Measurements from ENCODE around the gene CLMN. TPM values are rescaled to one million over a fixed set of nuclear protein-coding genes. Genes with fewer than 3 reads are reported as not detected.
A peak's percentile ranks its signal among the peaks of the same experiment; 100 is the strongest.

The CLMN gene
- total and polyA plus RNA-seq, 2 of the 13 experiments (the other 11 are each of a cell fraction or from before 2014, with no cell fraction given): 15.1 to 16.7 TPM

- no peak for TF ChIP-seq ZBTB37 (CRISPR knock-in tag; IDR thresholded peaks at IDR 0.05)
- TF ChIP-seq ZNF512B (CRISPR knock-in tag; IDR thresholded peaks at IDR 0.05; ENCODE audit: borderline replicate concordance): no peak
- no peak for TF ChIP-seq FIP1L1 (IDR thresholded peaks at IDR 0.05; ENCODE audit: borderline replicate concordance, insufficient read depth, low read depth, low read length)
- TF ChIP-seq NFIB (CRISPR knock-in tag; IDR thresholded peaks at IDR 0.05; ENCODE audit: borderline replicate concordance): no peak
- TF ChIP-seq GATA4 (IDR thresholded peaks at IDR 0.05; ENCODE audit: borderline replicate concordance, low read depth): no peak
- no peak for TF ChIP-seq MBNL3 (CRISPR knock-in tag; conservative IDR thresholded peaks at IDR 0.05)
- TF ChIP-seq BCLAF1 (IDR thresholded peaks at IDR 0.05): no peak
- TF ChIP-seq ZNF691 (CRISPR knock-in tag; IDR thresholded peaks at IDR 0.05; ENCODE audit: borderline replicate concordance, low read depth): no peak
- TF ChIP-seq ZFP36L1 (CRISPR knock-in tag; IDR thresholded peaks at IDR 0.05): no peak
- TF ChIP-seq NFIC (IDR thresholded peaks at IDR 0.05; ENCODE audit: low read length): no peak
- TF ChIP-seq MLLT10 (CRISPR knock-in tag; IDR thresholded peaks at IDR 0.05): no peak
- TF ChIP-seq NR3C1 (CRISPR knock-in tag; IDR thresholded peaks at IDR 0.05): no peak
- no peak for TF ChIP-seq IRF1 (CRISPR knock-in tag; IDR thresholded peaks at IDR 0.05; ENCODE audit: low read depth)
- TF ChIP-seq NCOA1 (CRISPR knock-in tag; IDR thresholded peaks at IDR 0.05): no peak
- no peak for TF ChIP-seq SRF (IDR thresholded peaks at IDR 0.05; ENCODE audit: low read depth, low read length)
- TF ChIP-seq BHLHE40 (IDR thresholded peaks at IDR 0.05; ENCODE audit: low read length): peak; percentile 70
- no peak for TF ChIP-seq SMAD1 (CRISPR knock-in tag; IDR thresholded peaks at IDR 0.05; ENCODE audit: borderline replicate concordance, low read depth)
- TF ChIP-seq TCF7 (IDR thresholded peaks at IDR 0.05; ENCODE audit: low read depth): no peak
- TF ChIP-seq, protein P1, sequence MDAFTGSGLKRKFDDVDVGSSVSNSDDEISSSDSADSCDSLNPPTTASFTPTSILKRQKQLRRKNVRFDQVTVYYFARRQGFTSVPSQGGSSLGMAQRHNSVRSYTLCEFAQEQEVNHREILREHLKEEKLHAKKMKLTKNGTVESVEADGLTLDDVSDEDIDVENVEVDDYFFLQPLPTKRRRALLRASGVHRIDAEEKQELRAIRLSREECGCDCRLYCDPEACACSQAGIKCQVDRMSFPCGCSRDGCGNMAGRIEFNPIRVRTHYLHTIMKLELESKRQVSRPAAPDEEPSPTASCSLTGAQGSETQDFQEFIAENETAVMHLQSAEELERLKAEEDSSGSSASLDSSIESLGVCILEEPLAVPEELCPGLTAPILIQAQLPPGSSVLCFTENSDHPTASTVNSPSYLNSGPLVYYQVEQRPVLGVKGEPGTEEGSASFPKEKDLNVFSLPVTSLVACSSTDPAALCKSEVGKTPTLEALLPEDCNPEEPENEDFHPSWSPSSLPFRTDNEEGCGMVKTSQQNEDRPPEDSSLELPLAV (CRISPR knock-in tag; conservative IDR thresholded peaks at IDR 0.05; ENCODE audit: low read depth): no peak
- peak; percentile 44; the same call in 1 of the 2 replicates for TF ChIP-seq MTA1 (CRISPR knock-in tag; IDR thresholded peaks at IDR 0.05; ENCODE audit: borderline replicate concordance)
- no peak for TF ChIP-seq SMARCC2 (IDR thresholded peaks at IDR 0.05)
These were observed 6.0 kb downstream of the CLMN start (continued) for GRCh38 chr14:95313707-95314106.

All from HepG2 (cell line).